ENCODE data around the gene SOX6.

The SOX6 gene

DNA sequence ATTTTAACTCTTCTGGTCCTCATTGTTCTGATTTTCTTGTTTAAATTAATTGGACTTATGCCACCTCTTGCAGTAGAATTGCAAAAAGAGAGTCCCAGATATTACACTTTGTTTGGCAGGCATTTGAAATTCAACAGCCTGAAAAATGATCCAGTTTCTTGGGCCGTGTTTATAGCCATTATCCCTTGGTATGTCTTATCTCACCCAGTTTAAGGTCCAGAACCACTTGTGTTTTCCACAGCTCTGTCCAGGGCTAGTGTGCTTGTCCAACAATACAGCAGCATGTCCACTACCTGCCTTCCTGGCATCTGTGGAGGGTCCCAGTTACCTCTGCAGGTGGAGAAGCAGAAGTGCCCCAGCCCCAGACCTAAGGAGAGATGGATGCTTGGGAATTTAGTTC, 397.4 kb downstream of the SOX6 start:
- no peak for DNase-seq
- in situ Hi-C loops (cut with HindIII; ENCODE audit: low pct_ligation_motif_present, low sequenced_read_pairs) = no loop called here
- no peak overlapping the region for H3K4me3 ChIP-seq (ENCODE audit: low read depth, low read length)
- TF ChIP-seq, protein P1, sequence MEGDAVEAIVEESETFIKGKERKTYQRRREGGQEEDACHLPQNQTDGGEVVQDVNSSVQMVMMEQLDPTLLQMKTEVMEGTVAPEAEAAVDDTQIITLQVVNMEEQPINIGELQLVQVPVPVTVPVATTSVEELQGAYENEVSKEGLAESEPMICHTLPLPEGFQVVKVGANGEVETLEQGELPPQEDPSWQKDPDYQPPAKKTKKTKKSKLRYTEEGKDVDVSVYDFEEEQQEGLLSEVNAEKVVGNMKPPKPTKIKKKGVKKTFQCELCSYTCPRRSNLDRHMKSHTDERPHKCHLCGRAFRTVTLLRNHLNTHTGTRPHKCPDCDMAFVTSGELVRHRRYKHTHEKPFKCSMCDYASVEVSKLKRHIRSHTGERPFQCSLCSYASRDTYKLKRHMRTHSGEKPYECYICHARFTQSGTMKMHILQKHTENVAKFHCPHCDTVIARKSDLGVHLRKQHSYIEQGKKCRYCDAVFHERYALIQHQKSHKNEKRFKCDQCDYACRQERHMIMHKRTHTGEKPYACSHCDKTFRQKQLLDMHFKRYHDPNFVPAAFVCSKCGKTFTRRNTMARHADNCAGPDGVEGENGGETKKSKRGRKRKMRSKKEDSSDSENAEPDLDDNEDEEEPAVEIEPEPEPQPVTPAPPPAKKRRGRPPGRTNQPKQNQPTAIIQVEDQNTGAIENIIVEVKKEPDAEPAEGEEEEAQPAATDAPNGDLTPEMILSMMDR (IDR thresholded peaks at IDR 0.05; ENCODE audit: low read depth, low read length, missing control alignments) = no peak
- no peak overlapping the region for H3K27ac ChIP-seq
- H3K36me3 ChIP-seq (replicated peaks) = no peaks in the 10 kb centered on the region
- no peaks in the 10 kb centered on the region for H3K27me3 ChIP-seq (replicated peaks)

DNA sequence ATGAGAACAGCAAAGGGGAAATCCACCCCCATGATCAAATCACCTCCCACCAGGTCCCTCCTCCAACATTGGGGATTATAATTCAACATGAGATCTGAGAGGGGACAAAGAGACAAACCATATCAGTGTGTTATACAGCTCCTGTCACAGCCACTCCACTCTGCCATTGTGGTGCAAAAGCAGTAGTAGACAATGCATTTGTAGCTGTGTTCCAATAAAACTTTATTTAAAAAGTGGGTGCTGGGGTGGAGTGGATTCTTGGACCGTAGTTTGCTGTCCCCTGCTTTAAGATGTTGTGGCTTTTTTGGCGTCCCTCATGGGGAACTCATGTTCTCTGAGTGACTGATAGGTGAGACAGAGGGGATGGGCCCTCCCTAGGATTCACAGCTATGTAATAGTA, 399.1 kb downstream of the SOX6 start:
- Histone ChIP-seq H3K36me3 (replicated peaks) (no peaks in the 10 kb centered on the region), H3K27me3 (replicated peaks) (no peaks in the 10 kb centered on the region), H3K27ac (no peak overlapping the region), H3K4me3 (ENCODE audit: low read depth, low read length) (no peak overlapping the region)
- in situ Hi-C loops (cut with HindIII; ENCODE audit: low pct_ligation_motif_present, low sequenced_read_pairs) = no loop called here
- TF ChIP-seq, protein P1 (IDR thresholded peaks at IDR 0.05; ENCODE audit: low read depth, low read length, missing control alignments) = no peak
- DNase-seq = no peak

DNA sequence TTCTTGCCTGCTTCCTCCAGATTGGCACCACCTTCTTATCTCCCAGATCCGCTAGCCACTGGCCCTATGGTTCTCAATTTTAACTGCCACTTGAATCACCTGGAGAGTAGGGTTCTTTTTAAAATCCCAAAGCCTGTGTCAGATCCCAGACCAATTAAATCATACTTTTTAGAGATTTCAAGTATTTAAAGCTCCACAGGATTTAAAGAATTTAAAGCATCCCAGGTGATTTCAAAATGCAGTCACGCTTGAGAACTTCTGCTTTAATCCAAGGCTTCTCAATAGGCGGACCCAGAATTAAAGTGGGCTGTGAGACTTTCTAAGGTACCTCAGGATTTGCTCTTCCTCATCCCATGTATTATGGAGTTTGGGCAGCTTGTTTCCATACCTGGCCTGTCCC, 400.0 kb downstream of the SOX6 start:
- TF ChIP-seq, protein P1 (IDR thresholded peaks at IDR 0.05; ENCODE audit: low read depth, low read length, missing control alignments) = no peak
- in situ Hi-C loops (cut with HindIII; ENCODE audit: low pct_ligation_motif_present, low sequenced_read_pairs) = no loop called here
- Histone ChIP-seq H3K27ac (no peak overlapping the region), H3K27me3 (replicated peaks) (no peaks in the 10 kb centered on the region), H3K36me3 (replicated peaks) (no peaks in the 10 kb centered on the region), H3K4me3 (ENCODE audit: low read depth, low read length) (no peak overlapping the region)
- DNase-seq = no peak

DNA sequence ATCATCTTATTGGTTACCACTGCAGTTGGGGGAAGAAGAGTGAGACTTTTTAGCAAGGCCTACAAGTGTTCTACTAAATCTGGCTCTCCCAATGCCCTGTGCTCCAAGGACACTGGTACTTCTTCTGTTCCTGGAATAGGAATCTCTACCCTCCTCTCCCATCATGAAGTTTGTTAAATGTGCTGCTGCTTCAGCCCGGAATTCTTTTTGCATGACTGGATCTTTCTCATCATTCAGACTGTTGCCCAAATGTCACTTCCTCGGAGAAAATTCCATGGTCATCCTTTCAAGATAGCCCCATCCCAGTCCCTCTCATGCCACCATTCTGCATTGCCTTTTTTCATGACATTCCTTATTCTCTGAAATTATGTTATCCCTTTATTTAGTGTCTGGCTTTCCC, 400.8 kb downstream of the SOX6 start:
- no peaks in the 10 kb centered on the region for H3K36me3 ChIP-seq (replicated peaks)
- in situ Hi-C loops (cut with HindIII; ENCODE audit: low pct_ligation_motif_present, low sequenced_read_pairs) = no loop called here
- no peaks in the 10 kb centered on the region for H3K27me3 ChIP-seq (replicated peaks)
- DNase-seq = no peak
- H3K4me3 ChIP-seq (ENCODE audit: low read depth, low read length) = no peak overlapping the region
- H3K27ac ChIP-seq = no peak overlapping the region
- TF ChIP-seq, protein P1 (IDR thresholded peaks at IDR 0.05; ENCODE audit: low read depth, low read length, missing control alignments) = no peak

DNA sequence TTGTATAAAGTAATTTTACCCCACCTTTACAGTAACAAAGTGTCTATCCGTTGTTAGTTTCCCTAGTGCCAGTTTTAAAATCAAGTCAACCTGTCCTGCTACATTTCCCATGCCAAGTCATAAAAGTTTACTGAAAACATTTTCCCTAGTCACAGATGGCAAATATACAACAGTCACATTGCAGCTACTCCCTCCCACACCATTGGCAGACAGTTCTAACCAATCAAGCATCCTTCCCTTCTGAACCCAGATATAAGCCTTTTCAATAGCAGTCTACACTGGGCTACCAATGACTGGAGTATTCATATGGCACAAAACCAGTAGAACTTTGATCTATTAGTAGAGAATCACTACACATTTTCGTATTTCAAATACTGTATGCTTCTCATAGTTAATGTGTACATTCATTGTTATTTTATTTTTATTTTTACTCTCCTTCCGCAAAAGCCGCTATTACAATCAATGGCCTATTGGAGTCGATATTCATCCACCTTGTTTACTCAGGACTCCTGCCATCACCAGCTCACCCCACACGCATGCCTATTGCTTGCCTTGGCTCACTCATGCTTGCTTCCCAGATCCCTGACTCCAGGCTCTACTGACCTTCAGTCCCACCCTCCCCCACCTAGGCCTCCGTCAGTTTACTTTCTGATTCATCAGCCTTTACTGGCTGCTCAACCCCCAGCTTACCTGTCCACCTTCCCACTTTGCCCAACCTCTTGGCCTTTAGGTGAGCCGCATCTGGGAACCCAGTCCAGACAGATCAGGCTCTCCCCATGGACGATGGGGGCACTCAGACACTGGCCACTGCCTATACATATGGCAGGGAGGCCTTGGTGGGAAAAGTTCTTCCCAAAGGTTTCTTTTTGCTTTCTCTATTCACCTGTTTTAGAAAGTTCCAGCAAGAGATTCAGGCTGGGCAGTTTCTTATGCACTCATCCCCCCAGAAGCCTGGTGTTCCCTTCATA, 408.4 kb downstream of the SOX6 start:
- Histone ChIP-seq H3K36me3 (replicated peaks) (no peaks in the 10 kb centered on the region), H3K27me3 (replicated peaks) (no peaks in the 10 kb centered on the region), H3K27ac (no peak overlapping the region), H3K4me3 (ENCODE audit: low read depth, low read length) (no peak overlapping the region)
- DNase-seq = no peak
- in situ Hi-C loops (cut with HindIII; ENCODE audit: low pct_ligation_motif_present, low sequenced_read_pairs) = no loop called here
- TF ChIP-seq, protein P1 (IDR thresholded peaks at IDR 0.05; ENCODE audit: low read depth, low read length, missing control alignments) = no peak

All from brain microvascular endothelial cell (primary cell).